Measurements from ENCODE around the gene TMA16.
A peak's percentile ranks its signal among the peaks of the same experiment; 100 is the strongest.
"Not testable (repeated sequence)": the region's sequence is repeated elsewhere in the genome, so short reads cannot be mapped to it uniquely, and the experiment has no call there.

Gene TMA16

DNA sequence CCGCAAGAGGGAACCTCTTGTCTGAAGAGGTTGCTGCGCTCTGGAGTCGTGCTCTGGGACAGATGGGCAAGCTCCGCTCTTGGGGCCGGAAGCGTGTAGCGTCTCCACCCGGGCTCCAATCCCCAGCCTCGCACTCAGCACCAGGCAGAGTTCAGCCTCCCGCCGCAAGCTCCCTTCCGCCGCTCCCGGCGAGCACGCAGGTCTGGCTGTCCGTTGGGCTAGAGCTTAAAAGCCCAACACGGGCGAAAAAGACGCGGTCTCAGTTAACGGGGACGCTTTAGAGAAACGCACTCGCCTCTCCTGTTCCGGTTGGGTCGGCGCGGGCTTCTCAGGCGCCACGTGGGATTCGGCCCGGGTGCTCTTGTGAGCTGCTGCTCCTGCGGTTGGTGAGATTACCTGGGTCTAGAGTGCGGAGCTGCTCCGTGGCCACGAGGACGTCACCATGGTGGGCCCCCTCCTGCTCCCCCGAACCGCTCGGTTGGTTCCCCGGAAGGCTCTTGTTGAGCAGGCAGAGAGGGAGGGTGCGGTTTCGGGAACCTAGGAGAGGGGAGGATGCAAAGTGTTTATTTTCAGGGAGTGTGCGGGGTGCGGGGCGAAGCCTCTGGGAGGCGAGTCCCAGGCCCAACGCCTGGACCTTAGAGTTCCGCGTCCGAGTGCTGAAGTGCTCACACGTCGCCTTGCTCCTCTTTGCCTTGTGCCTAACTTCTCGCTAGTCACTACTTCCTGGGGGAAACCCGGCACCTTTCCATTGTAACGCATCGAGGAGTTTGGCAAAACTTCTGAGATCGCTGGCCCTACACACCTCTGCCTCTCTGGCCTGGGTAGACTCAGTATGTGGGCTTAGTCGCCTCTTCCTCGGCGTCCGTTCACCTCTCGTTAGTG lies at the start of gene TMA16:
Gene TMA16, plus strand, starts transcription at position 331 of the 882 bp plus-strand sequence. Its CDS starts 112 bp downstream, at position 443.
- no peaks in the 10 kb centered on the region for H3K9me2 ChIP-seq (replicated peaks; ENCODE audit: control insufficient read depth, low read length)
- no peaks in the 10 kb centered on the region for H4K20me1 ChIP-seq (ENCODE audit: control insufficient read depth, insufficient read depth, low read depth, low read length)
- peak within 1 kb of the TSS; percentile 78 for H3K4me2 ChIP-seq (ENCODE audit: low read length)
- H3K4me3 ChIP-seq (ENCODE audit: low read length), result peak within 1 kb of the TSS; percentile 100
- peaks cover 39% of the 10 kb centered on the region for H3K36me3 ChIP-seq (ENCODE audit: control insufficient read depth, low read length)
- H3K4me1 ChIP-seq (ENCODE audit: control insufficient read depth, low read length), result peaks cover 26% of the 10 kb centered on the region
- H3K79me2 ChIP-seq (ENCODE audit: control insufficient read depth, low read length), result peaks cover 56% of the 10 kb centered on the region
- no peak for TF ChIP-seq EZH2phosphoT487 (IDR thresholded peaks at IDR 0.05; ENCODE audit: borderline replicate concordance, low read length)
- TF ChIP-seq, protein P1, sequence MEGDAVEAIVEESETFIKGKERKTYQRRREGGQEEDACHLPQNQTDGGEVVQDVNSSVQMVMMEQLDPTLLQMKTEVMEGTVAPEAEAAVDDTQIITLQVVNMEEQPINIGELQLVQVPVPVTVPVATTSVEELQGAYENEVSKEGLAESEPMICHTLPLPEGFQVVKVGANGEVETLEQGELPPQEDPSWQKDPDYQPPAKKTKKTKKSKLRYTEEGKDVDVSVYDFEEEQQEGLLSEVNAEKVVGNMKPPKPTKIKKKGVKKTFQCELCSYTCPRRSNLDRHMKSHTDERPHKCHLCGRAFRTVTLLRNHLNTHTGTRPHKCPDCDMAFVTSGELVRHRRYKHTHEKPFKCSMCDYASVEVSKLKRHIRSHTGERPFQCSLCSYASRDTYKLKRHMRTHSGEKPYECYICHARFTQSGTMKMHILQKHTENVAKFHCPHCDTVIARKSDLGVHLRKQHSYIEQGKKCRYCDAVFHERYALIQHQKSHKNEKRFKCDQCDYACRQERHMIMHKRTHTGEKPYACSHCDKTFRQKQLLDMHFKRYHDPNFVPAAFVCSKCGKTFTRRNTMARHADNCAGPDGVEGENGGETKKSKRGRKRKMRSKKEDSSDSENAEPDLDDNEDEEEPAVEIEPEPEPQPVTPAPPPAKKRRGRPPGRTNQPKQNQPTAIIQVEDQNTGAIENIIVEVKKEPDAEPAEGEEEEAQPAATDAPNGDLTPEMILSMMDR (IDR thresholded peaks at IDR 0.05; ENCODE audit: low read depth, low read length, poor library complexity, severe bottlenecking), result peak; percentile 6
- H3K27me3 ChIP-seq (ENCODE audit: control insufficient read depth, low read length), result no peaks in the 10 kb centered on the region
- no peaks in the 10 kb centered on the region for H3K9me3 ChIP-seq (ENCODE audit: control insufficient read depth, insufficient read depth, low read length)
- peaks cover 16% of the 10 kb centered on the region for H3F3A ChIP-seq (ENCODE audit: control insufficient read depth, insufficient read depth)
- peak within 1 kb of the TSS; percentile 83 for H3K27ac ChIP-seq (ENCODE audit: low read depth, low read length)

DNA sequence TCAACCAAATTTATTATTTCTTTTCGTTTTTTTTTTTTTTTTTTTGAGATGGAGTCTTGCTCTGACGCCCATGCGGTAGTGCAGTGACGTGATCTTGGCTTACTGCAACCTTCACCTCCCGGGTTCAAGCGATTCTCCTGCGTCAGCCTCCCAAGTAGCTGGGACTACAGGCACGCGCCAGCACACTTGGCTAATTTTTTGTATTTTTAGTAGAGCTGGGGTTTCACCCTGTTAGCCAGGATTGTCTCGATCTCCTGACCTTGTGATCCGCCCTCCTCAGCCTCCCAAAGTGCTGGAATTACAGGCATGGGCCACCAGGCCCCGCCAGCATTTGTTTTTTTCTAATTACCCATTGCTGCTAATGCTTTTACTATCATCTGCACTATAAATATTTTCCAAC lies 47.5 kb upstream of the TMA16 start:
- H3K27ac ChIP-seq (ENCODE audit: low read depth, low read length); H3K4me1 ChIP-seq (ENCODE audit: control insufficient read depth, low read length); H3F3A ChIP-seq (ENCODE audit: control insufficient read depth, insufficient read depth); H3K4me2 ChIP-seq (ENCODE audit: low read length); H3K79me2 ChIP-seq (ENCODE audit: control insufficient read depth, low read length); H4K20me1 ChIP-seq (ENCODE audit: control insufficient read depth, insufficient read depth, low read depth, low read length); H3K9me2 ChIP-seq (replicated peaks; ENCODE audit: control insufficient read depth, low read length); H3K36me3 ChIP-seq (ENCODE audit: control insufficient read depth, low read length); H3K4me3 ChIP-seq (ENCODE audit: low read length); H3K9me3 ChIP-seq (ENCODE audit: control insufficient read depth, insufficient read depth, low read length): not testable (repeated sequence)
- H3K27me3 ChIP-seq (ENCODE audit: control insufficient read depth, low read length), result peaks cover 11% of the 10 kb centered on the region; the same call in 1 of the 2 replicates

DNA sequence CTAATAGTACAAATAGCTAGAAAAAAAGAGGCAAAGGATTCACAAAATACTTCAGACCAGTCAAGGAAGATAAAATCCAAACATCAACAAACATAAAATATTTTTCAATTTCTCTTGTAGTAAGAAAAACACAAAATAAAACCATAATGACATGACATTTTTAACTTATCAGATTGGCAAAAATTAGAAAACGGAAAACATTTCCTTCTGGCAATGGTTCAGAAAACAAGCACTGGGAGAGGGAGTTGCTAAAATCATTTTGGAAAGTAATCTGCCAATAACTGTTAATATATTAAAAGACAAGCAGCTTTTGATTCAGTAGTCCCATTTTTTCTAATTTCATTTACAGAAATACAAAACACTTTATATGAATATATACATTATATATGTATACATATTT lies 47.0 kb upstream of the TMA16 start:
- H3K27ac ChIP-seq (ENCODE audit: low read depth, low read length), result no peak overlapping the region
- H3K79me2 ChIP-seq (ENCODE audit: control insufficient read depth, low read length), result no peaks in the 10 kb centered on the region
- H3K4me2 ChIP-seq (ENCODE audit: low read length), result no peak overlapping the region
- no peaks in the 10 kb centered on the region for H3K4me1 ChIP-seq (ENCODE audit: control insufficient read depth, low read length)
- no peaks in the 10 kb centered on the region for H3K36me3 ChIP-seq (ENCODE audit: control insufficient read depth, low read length)
- H4K20me1 ChIP-seq (ENCODE audit: control insufficient read depth, insufficient read depth, low read depth, low read length), result no peaks in the 10 kb centered on the region
- no peaks in the 10 kb centered on the region for H3K9me3 ChIP-seq (ENCODE audit: control insufficient read depth, insufficient read depth, low read length)
- H3K4me3 ChIP-seq (ENCODE audit: low read length), result no peak overlapping the region
- H3F3A ChIP-seq (ENCODE audit: control insufficient read depth, insufficient read depth), result no peaks in the 10 kb centered on the region
- peaks cover 11% of the 10 kb centered on the region; the same call in 1 of the 2 replicates for H3K27me3 ChIP-seq (ENCODE audit: control insufficient read depth, low read length)
- H3K9me2 ChIP-seq (replicated peaks; ENCODE audit: control insufficient read depth, low read length), result no peaks in the 10 kb centered on the region
- TF ChIP-seq, protein P1 (IDR thresholded peaks at IDR 0.05; ENCODE audit: low read depth, low read length, poor library complexity, severe bottlenecking), result no peak
- TF ChIP-seq EZH2phosphoT487 (IDR thresholded peaks at IDR 0.05; ENCODE audit: borderline replicate concordance, low read length), result no peak

DNA sequence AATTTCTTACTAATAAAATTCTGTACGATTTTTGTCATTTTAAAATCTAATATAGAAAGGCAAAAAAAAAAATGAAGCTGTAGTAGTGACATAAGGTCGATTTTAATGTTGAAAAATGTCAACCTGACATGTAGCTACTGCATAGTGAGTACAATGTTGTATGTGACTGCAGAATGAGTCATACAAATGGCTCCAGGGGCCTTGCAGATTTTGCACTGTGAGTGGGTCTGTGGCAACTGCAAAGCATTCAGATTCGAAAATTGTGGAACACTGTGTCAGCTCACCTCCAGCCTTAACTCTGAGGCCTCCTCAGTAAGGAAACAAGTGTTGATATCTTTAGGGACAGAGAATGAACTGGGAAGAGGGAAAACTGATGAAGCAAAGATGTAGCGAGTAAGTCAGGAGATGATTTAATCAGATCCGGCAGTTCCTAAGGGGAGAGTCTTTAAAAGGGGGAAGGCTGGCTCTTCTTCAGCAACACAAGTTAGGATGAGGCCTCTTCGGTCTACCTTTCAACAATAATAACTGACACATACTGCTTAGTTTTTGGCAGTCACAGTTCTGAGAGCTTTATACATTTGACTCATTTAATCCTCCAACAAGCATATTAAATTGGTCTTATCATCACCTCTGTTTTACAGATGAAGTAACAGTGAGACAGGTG lies 45.8 kb upstream of the TMA16 start:
- TF ChIP-seq, protein P1 (IDR thresholded peaks at IDR 0.05; ENCODE audit: low read depth, low read length, poor library complexity, severe bottlenecking), result no peak
- no peak for TF ChIP-seq EZH2phosphoT487 (IDR thresholded peaks at IDR 0.05; ENCODE audit: borderline replicate concordance, low read length)
- no peaks in the 10 kb centered on the region for H4K20me1 ChIP-seq (ENCODE audit: control insufficient read depth, insufficient read depth, low read depth, low read length)
- H3K36me3 ChIP-seq (ENCODE audit: control insufficient read depth, low read length), result no peaks in the 10 kb centered on the region
- no peak overlapping the region for H3K4me3 ChIP-seq (ENCODE audit: low read length)
- H3K27me3 ChIP-seq (ENCODE audit: control insufficient read depth, low read length), result peaks cover 8% of the 10 kb centered on the region; the same call in 1 of the 2 replicates
- H3K79me2 ChIP-seq (ENCODE audit: control insufficient read depth, low read length), result no peaks in the 10 kb centered on the region
- no peaks in the 10 kb centered on the region for H3F3A ChIP-seq (ENCODE audit: control insufficient read depth, insufficient read depth)
- H3K27ac ChIP-seq (ENCODE audit: low read depth, low read length), result no peak overlapping the region
- no peak overlapping the region for H3K4me2 ChIP-seq (ENCODE audit: low read length)
- no peaks in the 10 kb centered on the region for H3K9me2 ChIP-seq (replicated peaks; ENCODE audit: control insufficient read depth, low read length)
- no peaks in the 10 kb centered on the region for H3K9me3 ChIP-seq (ENCODE audit: control insufficient read depth, insufficient read depth, low read length)
- H3K4me1 ChIP-seq (ENCODE audit: control insufficient read depth, low read length), result no peaks in the 10 kb centered on the region
